Measurements from ENCODE around the gene ZDHHC17.

Gene ZDHHC17

GRCh38 chr12:76879710-76880518 is 116.0 kb downstream of the ZDHHC17 start:
- DNase-seq = no peak

- DNase-seq = no peak
Measured at GRCh38 chr12:76880519-76881023, 116.7 kb downstream of the ZDHHC17 start.

- DNase-seq = no peak
Measured at GRCh38 chr12:76881142-76881541, 117.2 kb downstream of the ZDHHC17 start.

GRCh38 chr12:76882367-76882766 is 118.5 kb downstream of the ZDHHC17 start:
- no peak for DNase-seq

- no peak for DNase-seq
Measured at GRCh38 chr12:76883151-76883550, 119.2 kb downstream of the ZDHHC17 start.

GRCh38 chr12:76883811-76884210 is 119.9 kb downstream of the ZDHHC17 start:
- DNase-seq = no peak

- DNase-seq = no peak
Measured at GRCh38 chr12:76888775-76889174, 124.9 kb downstream of the ZDHHC17 start.

GRCh38 chr12:76890151-76891143 is 126.5 kb downstream of the ZDHHC17 start:
- DNase-seq = no peak

- no peak for DNase-seq
Measured at GRCh38 chr12:76891609-76892008, 127.7 kb downstream of the ZDHHC17 start.

- DNase-seq = no peak
Measured at GRCh38 chr12:76895796-76896195, 131.9 kb downstream of the ZDHHC17 start.

- no peak for DNase-seq
Measured at GRCh38 chr12:76896274-76896673, 132.4 kb downstream of the ZDHHC17 start.

- DNase-seq = no peak
Measured at GRCh38 chr12:76898442-76898841, 134.5 kb downstream of the ZDHHC17 start.

GRCh38 chr12:76899522-76899921 is 135.6 kb downstream of the ZDHHC17 start:
- DNase-seq = no peak

- no peak for DNase-seq
Measured at GRCh38 chr12:76901628-76902380, 137.9 kb downstream of the ZDHHC17 start.
